ENCODE measurements around the gene RAD51B. TPM values are rescaled to one million over a fixed set of nuclear protein-coding genes. Genes with fewer than 3 reads are reported as not detected.

Gene RAD51B
- polyA plus RNA-seq, 1 donor (not counting 4 experiments of a cell fraction or from before 2014, with no cell fraction given): 13.3 TPM

DNA sequence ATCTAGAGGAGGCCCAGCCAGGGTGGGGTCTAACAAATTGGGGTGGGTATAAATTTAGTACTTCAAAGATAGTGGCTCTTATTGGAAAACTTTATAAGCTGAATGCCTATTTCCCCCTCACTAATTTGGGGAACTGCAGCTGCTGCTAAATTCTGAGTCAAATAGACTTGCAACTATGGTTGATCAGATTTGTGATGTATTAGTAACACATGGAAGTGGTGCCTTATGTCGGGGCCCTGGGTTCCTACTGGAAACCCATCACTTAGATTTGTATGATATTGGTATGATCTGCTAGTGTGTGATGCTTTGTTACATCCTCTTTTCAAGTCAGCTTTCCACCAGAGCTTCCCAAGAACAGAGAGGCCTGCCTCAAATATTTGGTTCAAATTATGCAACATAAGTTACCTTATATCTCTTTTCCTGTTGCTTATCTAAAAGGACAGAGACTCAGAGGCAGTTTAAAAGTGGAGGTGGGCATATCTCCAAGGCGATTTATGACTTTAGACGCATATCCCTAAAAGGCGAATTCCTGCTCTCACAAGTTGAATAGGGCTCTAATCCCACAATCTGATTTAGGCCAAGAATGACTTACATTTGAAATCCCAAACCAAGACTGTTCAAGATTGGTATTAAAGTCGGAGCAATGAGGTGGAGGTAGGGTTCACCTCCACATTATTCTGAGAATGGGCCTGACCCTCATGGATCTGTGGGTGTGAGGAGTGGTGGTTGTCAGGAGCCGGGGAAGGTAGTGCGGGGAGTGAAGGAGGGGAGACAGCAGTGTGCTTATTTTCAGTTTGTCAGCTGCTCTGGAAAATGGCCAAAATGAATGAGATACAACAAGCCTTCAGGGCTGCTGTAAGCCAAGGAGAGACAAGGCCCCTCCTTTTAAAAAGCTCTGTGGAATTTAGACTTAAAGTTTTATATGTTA is 425.8 kb downstream of the RAD51B start:
- H3K9me3 ChIP-seq (ENCODE audit: control insufficient read depth, low read depth, low read length): no peaks in the 10 kb centered on the region
- dilution Hi-C loops (cut with MboI; ENCODE audit: extremely low pct_ligation_motif_present, low sequenced_read_pairs): no loop called here
- peak overlapping the region; percentile 37 for H3K4me2 ChIP-seq (ENCODE audit: control insufficient read depth, extremely low read depth, insufficient read depth, low read depth, low read length)
- H3K36me3 ChIP-seq (ENCODE audit: control insufficient read depth in 2 of 2, extremely low read depth in 1 of 2, insufficient read depth in 2 of 2, low read length in 2 of 2): no peaks in the 10 kb centered on the region
- no peak overlapping the region for H3K4me3 ChIP-seq (ENCODE audit: control insufficient read depth in 2 of 3, extremely low read depth in 1 of 3, insufficient read depth in 2 of 3, low read depth in 1 of 3, low read length in 3 of 3)
- no peaks in the 10 kb centered on the region for H3K27me3 ChIP-seq (ENCODE audit: control insufficient read depth, extremely low read depth, insufficient read depth, low read length)
- peaks cover 48% of the 10 kb centered on the region for H3K4me1 ChIP-seq (ENCODE audit: control insufficient read depth, extremely low read depth, insufficient read depth, low read length)
- peak overlapping the region; percentile 25 for H3K9ac ChIP-seq (ENCODE audit: control insufficient read depth, extremely low read depth, insufficient read depth, low read length)
- H4K20me1 ChIP-seq (ENCODE audit: control insufficient read depth, extremely low read depth, insufficient read depth, low read length): no peaks in the 10 kb centered on the region
- peak overlapping the region; percentile 21 for H2AFZ ChIP-seq (ENCODE audit: control insufficient read depth, low read length)
- TF ChIP-seq, protein P1, sequence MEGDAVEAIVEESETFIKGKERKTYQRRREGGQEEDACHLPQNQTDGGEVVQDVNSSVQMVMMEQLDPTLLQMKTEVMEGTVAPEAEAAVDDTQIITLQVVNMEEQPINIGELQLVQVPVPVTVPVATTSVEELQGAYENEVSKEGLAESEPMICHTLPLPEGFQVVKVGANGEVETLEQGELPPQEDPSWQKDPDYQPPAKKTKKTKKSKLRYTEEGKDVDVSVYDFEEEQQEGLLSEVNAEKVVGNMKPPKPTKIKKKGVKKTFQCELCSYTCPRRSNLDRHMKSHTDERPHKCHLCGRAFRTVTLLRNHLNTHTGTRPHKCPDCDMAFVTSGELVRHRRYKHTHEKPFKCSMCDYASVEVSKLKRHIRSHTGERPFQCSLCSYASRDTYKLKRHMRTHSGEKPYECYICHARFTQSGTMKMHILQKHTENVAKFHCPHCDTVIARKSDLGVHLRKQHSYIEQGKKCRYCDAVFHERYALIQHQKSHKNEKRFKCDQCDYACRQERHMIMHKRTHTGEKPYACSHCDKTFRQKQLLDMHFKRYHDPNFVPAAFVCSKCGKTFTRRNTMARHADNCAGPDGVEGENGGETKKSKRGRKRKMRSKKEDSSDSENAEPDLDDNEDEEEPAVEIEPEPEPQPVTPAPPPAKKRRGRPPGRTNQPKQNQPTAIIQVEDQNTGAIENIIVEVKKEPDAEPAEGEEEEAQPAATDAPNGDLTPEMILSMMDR (optimal IDR thresholded peaks at IDR 0.05 in 1 of 3, IDR thresholded peaks at IDR 0.05 in 1 of 3, conservative IDR thresholded peaks at IDR 0.05 in 1 of 3; ENCODE audit: extremely low read depth in 1 of 3, insufficient read depth in 2 of 3, low read length in 3 of 3): no peak
- TF ChIP-seq EZH2 (IDR thresholded peaks at IDR 0.05; ENCODE audit: low read length): no peak
- no peaks in the 10 kb centered on the region for H3K9me1 ChIP-seq (ENCODE audit: control insufficient read depth, extremely low read depth, insufficient read depth, low read length)
- H3K79me2 ChIP-seq (ENCODE audit: control insufficient read depth, insufficient read depth, low read length): no peaks in the 10 kb centered on the region
- peak; percentile 41 for DNase-seq (ENCODE audit: low read depth, low spot score)
- H3K27ac ChIP-seq (ENCODE audit: control insufficient read depth, insufficient read depth, low read length): peak overlapping the region; percentile 43
- peak; percentile 67 for FAIRE-seq

DNA sequence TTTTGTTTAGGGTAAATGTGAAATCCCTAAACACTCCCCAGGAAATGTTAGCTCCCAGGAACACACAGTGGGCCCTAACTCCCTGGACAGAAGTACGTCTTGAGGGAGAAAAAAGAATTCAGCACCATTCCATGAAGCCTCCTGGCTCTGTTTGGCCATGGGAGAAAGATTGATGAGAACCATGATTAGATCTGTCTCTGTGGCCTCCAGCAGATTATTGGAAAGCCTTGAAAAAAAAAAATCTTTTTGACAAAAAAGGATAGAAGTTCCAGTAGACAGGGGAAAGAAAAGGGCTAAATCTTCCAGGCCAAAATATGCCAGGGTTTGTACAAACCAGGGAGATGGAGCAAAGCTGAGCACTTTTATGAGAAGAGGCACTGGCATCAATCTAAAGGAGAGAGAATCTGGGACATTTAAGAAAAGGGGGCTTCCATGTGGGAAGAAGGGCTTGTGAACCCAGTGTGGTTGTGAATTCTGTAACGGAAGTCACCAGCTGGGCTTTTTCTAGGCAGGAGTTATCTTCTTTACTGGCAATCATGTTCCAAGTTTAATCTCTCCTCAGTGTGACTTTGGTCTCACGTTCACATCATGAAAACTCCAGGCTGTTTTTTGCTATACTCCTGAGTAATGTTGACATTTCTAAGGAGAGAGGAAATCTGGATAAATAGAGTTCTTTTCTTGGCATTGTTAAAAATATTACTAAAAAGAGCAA is 426.7 kb downstream of the RAD51B start:
- FAIRE-seq (no peak), DNase-seq (ENCODE audit: low read depth, low spot score) (no peak)
- Histone ChIP-seq H3K4me3 (ENCODE audit: control insufficient read depth in 2 of 3, extremely low read depth in 1 of 3, insufficient read depth in 2 of 3, low read depth in 1 of 3, low read length in 3 of 3) (no peak overlapping the region), H3K9ac (ENCODE audit: control insufficient read depth, extremely low read depth, insufficient read depth, low read length) (peak overlapping the region; percentile 12), H3K36me3 (ENCODE audit: control insufficient read depth in 2 of 2, extremely low read depth in 1 of 2, insufficient read depth in 2 of 2, low read length in 2 of 2) (no peaks in the 10 kb centered on the region), H3K27me3 (ENCODE audit: control insufficient read depth, extremely low read depth, insufficient read depth, low read length) (no peaks in the 10 kb centered on the region), H4K20me1 (ENCODE audit: control insufficient read depth, extremely low read depth, insufficient read depth, low read length) (no peaks in the 10 kb centered on the region), H3K4me1 (ENCODE audit: control insufficient read depth, extremely low read depth, insufficient read depth, low read length) (peaks cover 55% of the 10 kb centered on the region), H3K4me2 (ENCODE audit: control insufficient read depth, extremely low read depth, insufficient read depth, low read depth, low read length) (peak overlapping the region; percentile 37), H3K9me1 (ENCODE audit: control insufficient read depth, extremely low read depth, insufficient read depth, low read length) (no peaks in the 10 kb centered on the region), H3K27ac (ENCODE audit: control insufficient read depth, insufficient read depth, low read length) (peak overlapping the region; percentile 43), H2AFZ (ENCODE audit: control insufficient read depth, low read length) (peak overlapping the region; percentile 50), H3K9me3 (ENCODE audit: control insufficient read depth, low read depth, low read length) (no peaks in the 10 kb centered on the region), H3K79me2 (ENCODE audit: control insufficient read depth, insufficient read depth, low read length) (no peaks in the 10 kb centered on the region)
- dilution Hi-C loops (cut with MboI; ENCODE audit: extremely low pct_ligation_motif_present, low sequenced_read_pairs): no loop called here
- no peak for TF ChIP-seq EZH2 (IDR thresholded peaks at IDR 0.05; ENCODE audit: low read length)
- TF ChIP-seq, protein P1 (optimal IDR thresholded peaks at IDR 0.05 in 1 of 3, IDR thresholded peaks at IDR 0.05 in 1 of 3, conservative IDR thresholded peaks at IDR 0.05 in 1 of 3; ENCODE audit: extremely low read depth in 1 of 3, insufficient read depth in 2 of 3, low read length in 3 of 3): no peak

Measured in keratinocyte (primary cell).